Left renal pelvis (tissue), 4 donors: Measurements from ENCODE around the gene CCDC142. TPM values are rescaled to one million over a fixed set of nuclear protein-coding genes. Genes with fewer than 3 reads are reported as not detected.

ENCODE experiments used
- DNase-seq, 4 donors: peaks; one replicate each; pipeline ENCODE4 v3.0.0-alpha.2; 2013; ENCODE audit warnings: low read depth in 4 of 4, low spot score in 3 of 4
- polyA plus RNA-seq, 4 donors: library from polyadenylated mRNA; unstranded; fragments of 120-200 nt; gene quantifications; one replicate each; pipeline ENCODE4 v1.2.1, GENCODE V29; 2013; ENCODE audit not compliant: insufficient read length in 4 of 4

CCDC142 gene
- polyA plus RNA-seq, 4 donors, result 7.5 to 16.7 (median 11.2) TPM

- DNase-seq, result no peak
Observed at GRCh38 chr2:74514368-74515270, 31.8 kb upstream of the CCDC142 start, which contains the start of gene TLX2. TLX2 (plus strand) TSS chr2:74514450; CDS start chr2:74514807, 357 bp downstream.

GRCh38 chr2:74513605-74514367 is 31.0 kb upstream of the CCDC142 start:
- DNase-seq, result no peak

- no peak for DNase-seq
Observed at GRCh38 chr2:74512744-74513604, 30.2 kb upstream of the CCDC142 start.

GRCh38 chr2:74511104-74511989 is 28.5 kb upstream of the CCDC142 start:
- DNase-seq, result no peak

GRCh38 chr2:74510272-74510671 is 27.5 kb upstream of the CCDC142 start:
- no peak for DNase-seq

GRCh38 chr2:74507926-74508520 is 25.2 kb upstream of the CCDC142 start:
- no peak for DNase-seq

- DNase-seq, result peak; percentile 98
Observed at GRCh38 chr2:74507145-74507925, 24.5 kb upstream of the CCDC142 start, which contains the start of gene PCGF1. PCGF1 (minus strand) TSS chr2:74507695; CDS start chr2:74507668, 27 bp downstream.

GRCh38 chr2:74505448-74506246 is 22.8 kb upstream of the CCDC142 start:
- DNase-seq, result no peak

- DNase-seq, result no peak
Observed at GRCh38 chr2:74504591-74504990, 21.8 kb upstream of the CCDC142 start.

GRCh38 chr2:74503506-74504475 is 21.0 kb upstream of the CCDC142 start:
- no peak for DNase-seq

GRCh38 chr2:74502720-74503505 is 20.1 kb upstream of the CCDC142 start:
- DNase-seq, result no peak

- no peak for DNase-seq
Observed at GRCh38 chr2:74502147-74502719, 19.4 kb upstream of the CCDC142 start.

GRCh38 chr2:74501335-74502071 is 18.7 kb upstream of the CCDC142 start:
- no peak for DNase-seq

GRCh38 chr2:74500578-74500946 is 17.8 kb upstream of the CCDC142 start:
- no peak for DNase-seq
